AG09309 (cell line): ENCODE results near the gene XRCC2.

ENCODE experiments used
- DNase-seq: peaks from one replicate; pipeline ENCODE4 v3.0.0-alpha.2; 2010; ENCODE audit warnings: low read depth
- H3K4me3 ChIP-seq: 2 replicates; pipeline ENCODE4 v1.5.1; 2011; ENCODE audit warnings: mild to moderate bottlenecking, low read depth, low read length, moderate library complexity; ENCODE audit not compliant: control insufficient read depth
- TF ChIP-seq, protein P1 (sequence below): IDR thresholded peaks from 2 replicates; pipeline ENCODE4 v1.5.1; 2011; ENCODE audit warnings: mild to moderate bottlenecking, low read depth, low read length, inconsistent platforms; ENCODE audit not compliant: insufficient read depth, control insufficient read depth; ENCODE audit errors: missing control alignments

The XRCC2 gene

DNA sequence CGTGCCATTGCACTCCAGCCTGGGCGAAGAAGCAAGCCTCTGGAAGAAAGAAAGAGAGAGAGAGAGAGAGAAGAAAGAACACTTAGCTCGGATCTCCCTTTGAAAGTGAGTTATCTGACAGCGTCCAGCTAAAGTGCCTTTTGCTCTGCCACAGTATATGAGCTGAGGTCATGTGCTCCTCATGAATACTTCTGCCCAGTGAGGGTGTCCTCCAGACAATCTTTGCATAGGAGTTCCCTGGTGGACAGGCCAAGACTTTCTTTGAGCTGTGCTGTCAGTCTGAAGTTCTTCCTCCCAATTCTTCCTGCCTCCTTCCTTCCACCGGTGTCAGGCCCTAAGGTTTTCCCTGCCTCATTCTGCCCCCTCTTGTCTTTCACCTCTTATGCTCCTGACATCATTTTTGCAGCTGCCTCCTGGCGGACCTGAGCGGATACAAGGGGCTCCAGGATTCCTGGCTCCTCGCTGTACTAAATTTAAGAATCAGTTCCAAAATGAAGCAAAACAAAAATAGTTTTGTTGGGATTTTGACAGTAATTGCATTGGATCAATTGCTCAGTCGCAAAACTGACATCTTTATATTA lies 31.9 kb downstream of the XRCC2 start:
- TF ChIP-seq, protein P1, sequence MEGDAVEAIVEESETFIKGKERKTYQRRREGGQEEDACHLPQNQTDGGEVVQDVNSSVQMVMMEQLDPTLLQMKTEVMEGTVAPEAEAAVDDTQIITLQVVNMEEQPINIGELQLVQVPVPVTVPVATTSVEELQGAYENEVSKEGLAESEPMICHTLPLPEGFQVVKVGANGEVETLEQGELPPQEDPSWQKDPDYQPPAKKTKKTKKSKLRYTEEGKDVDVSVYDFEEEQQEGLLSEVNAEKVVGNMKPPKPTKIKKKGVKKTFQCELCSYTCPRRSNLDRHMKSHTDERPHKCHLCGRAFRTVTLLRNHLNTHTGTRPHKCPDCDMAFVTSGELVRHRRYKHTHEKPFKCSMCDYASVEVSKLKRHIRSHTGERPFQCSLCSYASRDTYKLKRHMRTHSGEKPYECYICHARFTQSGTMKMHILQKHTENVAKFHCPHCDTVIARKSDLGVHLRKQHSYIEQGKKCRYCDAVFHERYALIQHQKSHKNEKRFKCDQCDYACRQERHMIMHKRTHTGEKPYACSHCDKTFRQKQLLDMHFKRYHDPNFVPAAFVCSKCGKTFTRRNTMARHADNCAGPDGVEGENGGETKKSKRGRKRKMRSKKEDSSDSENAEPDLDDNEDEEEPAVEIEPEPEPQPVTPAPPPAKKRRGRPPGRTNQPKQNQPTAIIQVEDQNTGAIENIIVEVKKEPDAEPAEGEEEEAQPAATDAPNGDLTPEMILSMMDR: no peak
- DNase-seq: no peak
- no peak overlapping the region for H3K4me3 ChIP-seq

DNA sequence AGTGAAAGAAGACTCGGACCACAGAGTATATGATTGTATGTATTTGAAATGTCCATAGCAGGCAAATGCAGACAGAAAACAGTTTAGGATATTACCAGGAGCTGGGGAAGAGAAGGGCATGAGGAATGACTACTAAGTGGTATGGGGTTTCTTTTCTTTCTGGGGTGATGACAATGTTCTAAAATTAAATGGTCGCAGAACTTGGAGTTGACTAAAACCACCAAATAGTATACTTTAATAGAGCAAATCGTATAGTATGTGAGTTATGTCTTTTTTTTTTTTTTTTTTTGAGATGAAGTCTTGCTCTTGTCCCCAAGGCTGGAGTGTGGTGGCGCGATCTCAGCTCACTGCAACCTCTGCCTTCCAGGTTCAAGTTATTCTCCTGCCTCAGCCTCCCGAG lies 34.6 kb downstream of the XRCC2 start:
- H3K4me3 ChIP-seq: no peak overlapping the region
- TF ChIP-seq, protein P1: no peak
- DNase-seq: no peak

DNA sequence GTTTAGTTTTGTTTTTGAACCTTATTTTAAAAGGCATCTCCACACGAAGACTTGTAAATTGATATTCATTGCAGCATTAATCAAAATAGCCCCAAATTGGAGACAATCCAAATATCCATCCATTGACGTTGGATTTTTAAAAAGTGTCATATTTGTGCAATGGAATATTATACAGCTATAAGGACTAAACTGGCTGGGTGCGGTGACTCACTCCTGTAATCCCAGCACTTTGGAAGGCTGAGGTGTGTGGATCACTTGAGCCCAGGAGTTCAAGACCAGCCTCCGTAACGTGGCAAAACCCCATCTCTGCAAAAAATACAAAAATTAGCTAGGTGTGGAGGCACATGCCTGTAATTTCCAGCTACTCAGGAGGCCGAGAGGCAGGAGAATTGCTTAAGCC lies 35.1 kb downstream of the XRCC2 start:
- DNase-seq: no peak
- no peak overlapping the region for H3K4me3 ChIP-seq
- TF ChIP-seq, protein P1: no peak

DNA sequence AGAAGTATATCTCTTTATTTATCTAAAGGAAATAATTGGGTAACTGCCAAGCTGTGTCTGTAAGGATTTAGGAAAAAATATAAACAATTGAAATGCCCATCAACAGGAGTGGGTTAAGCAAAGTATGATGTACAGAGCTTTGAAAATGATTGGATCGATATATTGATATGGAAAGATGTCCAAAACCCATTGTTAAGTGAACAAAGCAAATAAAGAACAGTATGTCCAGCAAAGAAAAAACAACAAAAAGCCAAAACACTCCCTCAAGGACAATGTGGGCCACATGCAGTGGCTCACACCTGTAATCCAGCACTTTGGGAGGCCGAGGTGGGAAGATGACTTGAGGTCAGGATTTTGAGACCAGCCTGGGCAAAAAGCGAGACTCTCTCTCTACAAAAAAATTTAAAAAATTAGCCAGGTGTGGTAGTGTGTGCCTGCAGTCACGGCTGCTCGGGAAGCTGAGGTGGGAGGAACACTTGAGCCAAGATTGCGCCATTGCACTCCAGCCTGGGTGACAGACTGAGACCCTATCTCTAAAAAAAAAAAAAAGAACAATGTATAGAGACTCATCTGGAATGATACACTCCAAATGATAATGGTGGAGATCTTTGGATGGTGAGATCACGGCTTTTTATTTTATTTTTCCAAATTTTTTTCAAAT lies 37.9 kb downstream of the XRCC2 start:
- DNase-seq: no peak
- TF ChIP-seq, protein P1: no peak
- H3K4me3 ChIP-seq: no peak overlapping the region

DNA sequence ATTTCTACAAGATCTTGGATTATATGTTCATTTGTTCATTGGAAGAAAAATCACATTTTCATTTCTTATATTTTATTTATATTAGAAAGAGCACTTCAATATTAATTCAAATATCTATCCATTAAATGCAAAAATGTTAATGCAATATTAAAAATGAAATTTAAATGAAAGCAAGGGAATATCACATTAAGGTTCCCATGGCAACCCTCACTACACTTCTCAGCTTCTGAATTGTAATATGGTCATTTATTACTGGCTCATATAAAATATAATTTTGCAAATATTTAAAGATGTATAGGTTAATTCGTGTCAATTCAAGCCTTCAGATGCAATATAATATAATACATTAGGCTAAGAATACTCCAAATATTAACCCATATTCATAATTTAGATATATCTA lies 38.8 kb downstream of the XRCC2 start:
- no peak overlapping the region for H3K4me3 ChIP-seq
- no peak for DNase-seq
- TF ChIP-seq, protein P1: no peak

DNA sequence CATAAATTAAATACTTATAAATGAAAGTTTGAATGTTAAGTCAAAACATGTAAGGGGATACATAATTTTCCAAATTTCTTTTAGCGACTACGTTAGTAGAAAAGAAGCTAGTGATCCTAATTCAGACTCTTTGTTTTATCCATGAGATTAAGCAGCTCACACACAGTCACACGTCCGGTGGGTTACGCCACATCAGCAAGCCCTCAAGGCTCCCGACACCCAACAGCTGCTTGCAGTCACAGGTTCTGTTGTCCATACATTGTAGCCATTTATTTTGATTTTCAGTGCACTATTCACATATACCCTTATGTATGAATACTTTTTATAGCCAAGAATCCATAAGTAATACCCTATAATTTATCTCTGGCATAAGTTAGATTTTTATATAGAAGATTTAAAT lies 39.5 kb downstream of the XRCC2 start:
- no peak for DNase-seq
- H3K4me3 ChIP-seq: no peak overlapping the region
- TF ChIP-seq, protein P1: no peak
